SK-N-SH treated with all-trans-retinoic acid at 6 μM for 48 hours (cell line): Measurements from ENCODE around the gene GABRR3.

Source experiments
- PPARA ChIP-seq: fragments of 250-450 bp; sonication (Bioruptor Pico); IDR thresholded peaks from 2 replicates; pipeline ENCODE4 v1.5.0; 2020; ENCODE audit warnings: mild to moderate bottlenecking, borderline replicate concordance
- ZFP30 ChIP-seq: fragments of 450-650 bp; formaldehyde crosslinking; IDR thresholded peaks from 2 replicates; pipeline ENCODE4 v1.5.0; 2022; ENCODE audit warnings: mild to moderate bottlenecking, moderate library complexity
- ZNF565 ChIP-seq: fragments of 450-650 bp; formaldehyde crosslinking; conservative IDR thresholded peaks from 2 replicates; pipeline ENCODE4 v1.5.0; 2020; ENCODE audit warnings: low read depth, mild to moderate bottlenecking, moderate library complexity
- ZNF8 ChIP-seq: fragments of 450-650 bp; formaldehyde crosslinking; IDR thresholded peaks from 2 replicates; pipeline ENCODE4 v1.5.0; 2020; ENCODE audit warnings: mild to moderate bottlenecking, moderate library complexity
- TF ChIP-seq, protein P1 (sequence below): fragments of 250-450 bp; sonication (Bioruptor Pico); IDR thresholded peaks from 2 replicates; pipeline ENCODE4 v1.8.0; 2020; ENCODE audit warnings: mild to moderate bottlenecking, moderate library complexity, borderline replicate concordance

DNA sequence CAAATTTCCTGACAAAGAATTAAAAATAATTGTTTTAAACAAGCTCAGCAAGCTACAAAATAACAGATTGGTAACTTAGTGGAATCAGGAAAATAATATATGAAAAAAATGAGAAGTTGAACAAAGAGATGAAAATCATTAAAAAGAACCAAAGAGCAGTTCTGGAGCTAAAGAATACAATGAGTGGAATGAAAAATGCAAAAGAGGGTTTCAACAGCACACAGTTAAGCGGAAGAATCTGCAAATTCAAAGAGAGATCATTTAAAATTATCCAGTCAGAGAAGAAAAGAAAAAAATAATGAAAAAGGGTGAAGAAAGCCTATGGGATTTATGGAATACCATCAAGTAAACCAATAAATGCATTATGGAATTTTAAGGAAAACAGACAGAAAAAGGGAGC, 6.2 kb upstream of the GABRR3 start:
- TF ChIP-seq, protein P1, sequence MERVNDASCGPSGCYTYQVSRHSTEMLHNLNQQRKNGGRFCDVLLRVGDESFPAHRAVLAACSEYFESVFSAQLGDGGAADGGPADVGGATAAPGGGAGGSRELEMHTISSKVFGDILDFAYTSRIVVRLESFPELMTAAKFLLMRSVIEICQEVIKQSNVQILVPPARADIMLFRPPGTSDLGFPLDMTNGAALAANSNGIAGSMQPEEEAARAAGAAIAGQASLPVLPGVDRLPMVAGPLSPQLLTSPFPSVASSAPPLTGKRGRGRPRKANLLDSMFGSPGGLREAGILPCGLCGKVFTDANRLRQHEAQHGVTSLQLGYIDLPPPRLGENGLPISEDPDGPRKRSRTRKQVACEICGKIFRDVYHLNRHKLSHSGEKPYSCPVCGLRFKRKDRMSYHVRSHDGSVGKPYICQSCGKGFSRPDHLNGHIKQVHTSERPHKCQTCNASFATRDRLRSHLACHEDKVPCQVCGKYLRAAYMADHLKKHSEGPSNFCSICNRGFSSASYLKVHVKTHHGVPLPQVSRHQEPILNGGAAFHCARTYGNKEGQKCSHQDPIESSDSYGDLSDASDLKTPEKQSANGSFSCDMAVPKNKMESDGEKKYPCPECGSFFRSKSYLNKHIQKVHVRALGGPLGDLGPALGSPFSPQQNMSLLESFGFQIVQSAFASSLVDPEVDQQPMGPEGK (CRISPR knock-in tag) = no peak
- TF ChIP-seq ZNF8 (CRISPR knock-in tag) = no peak
- TF ChIP-seq ZFP30 = no peak
- TF ChIP-seq ZNF565 (CRISPR knock-in tag) = no peak
- no peak for TF ChIP-seq PPARA
